ENCODE results near the gene FAF1. TPM values are rescaled to one million over a fixed set of nuclear protein-coding genes. Genes with fewer than 3 reads are reported as not detected.

Gene FAF1
- total RNA-seq, 1 experiment from 2014 or later = 135 TPM

DNA sequence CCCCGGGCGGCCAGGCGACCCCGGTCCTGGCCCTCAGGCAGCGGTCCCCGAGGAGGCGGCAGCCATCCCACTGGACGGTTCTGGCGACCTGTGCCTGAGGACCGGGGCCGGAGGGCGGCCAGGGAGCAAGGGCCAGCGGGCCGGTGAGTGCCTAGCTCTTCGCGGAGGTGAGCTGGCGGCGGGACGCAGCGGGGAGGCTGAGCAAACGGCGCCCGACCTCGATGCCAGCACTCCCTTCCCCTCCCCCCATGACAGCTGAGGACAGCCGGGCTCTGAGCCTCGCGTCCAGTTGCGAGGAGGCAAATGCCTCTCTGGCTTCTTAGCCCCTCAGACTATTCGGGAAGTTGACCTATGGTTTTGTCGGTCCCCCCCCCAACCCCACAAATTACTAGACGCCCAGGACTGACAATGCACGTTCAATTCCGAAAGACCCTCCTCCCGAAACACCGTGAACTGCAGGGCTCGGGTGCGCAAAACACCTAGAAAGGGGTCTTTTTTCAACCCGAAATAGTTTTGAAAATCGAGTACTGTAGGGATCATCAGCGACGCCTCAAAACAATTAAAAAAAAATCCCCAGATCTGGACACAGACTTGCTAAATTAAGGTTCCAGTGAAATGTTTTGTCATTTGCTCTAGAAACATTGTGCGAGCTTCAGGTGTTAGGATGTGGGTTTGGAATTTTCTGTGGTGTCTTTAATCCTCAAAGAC is 18.2 kb upstream of the FAF1 start:
- peak; percentile 83 for DNase-seq (ENCODE audit: low read depth)

GRCh38 chr1:50977575-50978143 is 17.6 kb upstream of the FAF1 start:
- DNase-seq (ENCODE audit: low read depth) = peak; percentile 77

- DNase-seq (ENCODE audit: low read depth) = peak; percentile 94
Observed at GRCh38 chr1:50976890-50977574, 17.0 kb upstream of the FAF1 start.

DNA sequence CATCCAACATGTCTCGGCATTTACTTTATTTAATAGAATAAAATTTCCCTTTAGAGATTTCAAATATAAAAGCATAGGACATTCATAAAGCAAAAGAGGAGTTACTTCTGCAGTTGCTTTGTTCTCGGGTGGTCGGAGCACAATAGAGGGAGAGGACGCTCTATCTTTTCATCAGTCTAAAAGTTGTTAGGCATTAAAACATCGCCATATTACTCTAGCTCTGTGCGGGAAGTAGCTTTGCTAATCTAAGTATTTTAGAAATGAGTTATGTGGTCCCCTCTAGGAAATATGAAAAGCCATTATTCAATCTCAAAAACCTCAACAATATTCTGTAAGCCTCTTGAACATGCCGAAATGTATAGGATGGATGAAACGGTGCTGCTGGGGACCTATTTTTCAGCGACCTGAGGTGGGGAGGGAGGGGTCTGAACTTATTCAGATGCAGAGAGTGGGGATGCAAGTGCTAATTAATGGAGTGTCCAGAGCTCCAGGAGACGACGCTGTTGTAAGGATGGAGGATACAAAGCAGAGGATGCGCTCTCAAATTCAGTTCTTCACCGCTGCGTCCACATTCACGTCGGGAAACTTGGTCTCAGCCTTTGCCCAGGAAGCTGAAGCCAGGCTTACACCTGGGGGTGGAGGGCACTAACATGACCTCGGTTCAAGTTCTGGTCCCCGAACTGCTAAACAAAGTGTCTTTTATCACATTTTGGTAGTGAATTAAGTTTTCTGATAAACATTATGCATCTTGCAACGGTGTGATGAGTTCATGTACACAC is 16.2 kb upstream of the FAF1 start:
- peak; percentile 70 for DNase-seq (ENCODE audit: low read depth)

- DNase-seq (ENCODE audit: low read depth) = peak; percentile 75
Observed at GRCh38 chr1:50975436-50975835, 15.4 kb upstream of the FAF1 start.

DNA sequence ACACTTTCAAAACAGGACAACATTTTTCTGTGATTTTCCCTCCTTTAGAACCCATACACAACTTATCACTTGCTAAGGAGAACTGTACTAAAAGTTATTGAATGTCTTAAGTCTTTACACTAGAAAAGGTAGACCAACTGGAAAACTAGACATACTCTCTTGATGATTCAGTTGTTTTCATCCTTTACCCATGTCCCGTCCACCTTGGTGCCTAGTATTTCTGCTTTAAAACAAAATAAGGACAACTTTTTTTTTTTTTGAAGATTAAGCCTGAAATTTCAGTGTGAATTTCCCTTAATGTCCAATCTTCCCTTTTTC is 14.5 kb upstream of the FAF1 start:
- peak; percentile 65 for DNase-seq (ENCODE audit: low read depth)

DNA sequence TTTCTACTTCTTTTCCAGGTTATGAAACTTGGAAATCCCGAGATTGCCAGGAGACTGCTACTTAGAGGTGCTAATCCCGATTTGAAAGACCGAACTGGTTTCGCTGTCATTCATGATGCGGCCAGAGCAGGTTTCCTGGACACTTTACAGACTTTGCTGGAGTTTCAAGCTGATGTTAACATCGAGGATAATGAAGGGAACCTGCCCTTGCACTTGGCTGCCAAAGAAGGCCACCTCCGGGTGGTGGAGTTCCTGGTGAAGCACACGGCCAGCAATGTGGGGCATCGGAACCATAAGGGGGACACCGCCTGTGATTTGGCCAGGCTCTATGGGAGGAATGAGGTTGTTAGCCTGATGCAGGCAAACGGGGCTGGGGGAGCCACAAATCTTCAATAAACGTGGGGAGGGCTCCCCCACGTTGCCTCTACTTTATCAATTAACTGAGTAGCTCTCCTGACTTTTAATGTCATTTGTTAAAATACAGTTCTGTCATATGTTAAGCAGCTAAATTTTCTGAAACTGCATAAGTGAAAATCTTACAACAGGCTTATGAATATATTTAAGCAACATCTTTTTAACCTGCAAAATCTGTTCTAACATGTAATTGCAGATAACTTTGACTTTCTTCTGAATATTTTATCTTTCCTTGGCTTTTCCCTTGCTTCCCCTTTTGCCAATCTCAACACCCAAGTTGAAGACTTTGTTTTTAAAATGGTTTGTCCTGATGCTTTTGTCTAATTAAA is 14.0 kb upstream of the FAF1 start:
- peak; percentile 73 for DNase-seq (ENCODE audit: low read depth)

- DNase-seq (ENCODE audit: low read depth) = no peak
Observed at GRCh38 chr1:50973255-50973654, 13.2 kb upstream of the FAF1 start.

DNA sequence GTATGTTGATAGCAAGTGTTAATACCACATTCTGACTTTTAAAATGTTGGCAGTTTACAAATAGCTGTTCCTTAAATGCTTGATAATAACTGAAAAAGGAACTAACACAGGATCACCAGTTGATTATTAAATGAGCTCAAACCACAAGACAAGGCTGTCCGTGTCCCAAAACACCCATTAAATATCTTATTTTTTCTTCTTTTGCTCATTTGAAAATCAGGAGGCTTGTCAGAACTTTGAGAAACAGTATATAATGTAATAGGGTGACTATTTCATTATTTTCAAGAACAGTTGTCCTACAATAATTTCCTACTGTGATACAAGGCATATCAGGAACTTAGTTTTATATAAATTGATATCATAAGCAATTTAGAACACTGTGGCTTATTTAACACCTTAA is 12.7 kb upstream of the FAF1 start:
- peak; percentile 33 for DNase-seq (ENCODE audit: low read depth)

DNA sequence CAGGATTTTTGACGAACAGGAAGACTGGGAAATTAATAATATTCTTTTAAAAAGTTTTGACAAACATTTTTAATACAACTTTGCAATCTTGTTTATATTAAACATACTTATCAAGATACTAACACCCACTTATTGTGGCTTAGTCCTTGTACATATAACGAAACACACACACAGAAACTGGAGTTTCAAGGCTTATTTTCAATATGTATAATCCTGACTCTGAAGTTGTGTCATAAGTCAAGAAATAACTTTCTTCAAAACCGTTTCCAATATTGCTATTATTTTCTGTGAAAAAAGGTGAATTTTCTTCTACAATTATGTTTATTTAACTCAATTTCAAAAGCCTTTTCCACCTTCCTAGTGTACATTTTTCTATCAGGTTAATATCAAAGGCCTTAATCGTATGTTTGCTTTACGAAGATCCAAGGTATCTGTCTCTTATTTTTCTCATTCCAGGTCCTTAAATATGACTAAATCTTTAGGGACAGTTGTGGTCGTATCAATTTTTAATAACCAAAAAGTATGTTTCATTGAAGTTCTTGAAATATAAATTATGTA is 11.8 kb upstream of the FAF1 start:
- DNase-seq (ENCODE audit: low read depth) = peak; percentile 21

DNA sequence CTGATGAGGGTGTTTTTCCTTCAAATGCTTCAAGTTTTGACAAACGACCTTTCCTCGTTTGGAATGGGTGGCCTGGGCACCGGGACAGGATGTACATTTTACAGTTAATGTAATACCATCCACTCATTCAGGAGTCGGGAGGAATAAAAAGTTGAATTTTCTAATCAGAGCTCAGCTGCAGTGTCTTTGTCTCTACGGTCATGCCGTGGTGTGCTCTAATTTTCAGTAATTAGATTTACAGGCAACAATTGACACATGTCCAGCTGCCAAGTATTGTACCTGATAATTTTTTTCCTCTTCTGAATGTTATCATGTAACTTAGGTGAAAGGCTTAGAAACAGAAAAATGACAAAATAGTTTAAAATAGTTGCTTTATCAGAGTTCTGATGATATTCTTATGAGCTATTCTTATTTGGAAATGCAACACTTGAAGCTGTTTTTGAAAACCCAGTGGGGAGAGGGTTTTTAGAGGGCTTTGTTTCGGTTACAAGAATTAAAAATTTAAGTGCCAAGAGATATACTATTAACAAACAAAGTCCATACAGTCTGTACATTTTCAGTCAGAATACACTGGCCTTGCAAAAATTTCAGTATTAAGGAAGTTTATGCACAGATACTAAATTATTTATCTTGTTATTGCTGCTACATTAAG is 11.0 kb upstream of the FAF1 start:
- DNase-seq (ENCODE audit: low read depth) = peak; percentile 39

DNA sequence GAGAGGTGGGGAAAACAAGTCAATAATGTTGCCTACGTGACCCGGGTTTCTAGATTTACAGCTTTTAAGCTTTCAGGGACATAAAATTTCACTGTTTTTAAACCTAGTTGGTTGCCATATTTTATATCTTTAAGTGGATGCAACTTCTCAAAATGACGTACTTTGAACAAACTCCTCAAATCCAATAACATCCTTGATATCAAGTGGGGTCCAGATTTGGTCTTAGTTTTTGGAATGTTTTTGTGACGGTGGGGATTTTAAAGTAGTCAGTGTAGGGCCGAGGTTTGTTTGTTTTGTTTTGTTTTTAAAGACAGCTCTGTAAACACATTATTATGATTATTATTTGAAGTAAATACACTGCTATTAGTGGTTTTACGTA is 10.4 kb upstream of the FAF1 start:
- DNase-seq (ENCODE audit: low read depth) = peak; percentile 50

GRCh38 chr1:50969611-50970508 is 9.8 kb upstream of the FAF1 start, which contains the start of gene CDKN2C:
Gene CDKN2C, plus strand, starts transcription at chr1:50970245. Its CDS starts 124 bp downstream, at chr1:50970369.
- peak; percentile 97 for DNase-seq (ENCODE audit: low read depth)

GRCh38 chr1:50968821-50969610 is 8.9 kb upstream of the FAF1 start:
- DNase-seq (ENCODE audit: low read depth) = no peak

DNA sequence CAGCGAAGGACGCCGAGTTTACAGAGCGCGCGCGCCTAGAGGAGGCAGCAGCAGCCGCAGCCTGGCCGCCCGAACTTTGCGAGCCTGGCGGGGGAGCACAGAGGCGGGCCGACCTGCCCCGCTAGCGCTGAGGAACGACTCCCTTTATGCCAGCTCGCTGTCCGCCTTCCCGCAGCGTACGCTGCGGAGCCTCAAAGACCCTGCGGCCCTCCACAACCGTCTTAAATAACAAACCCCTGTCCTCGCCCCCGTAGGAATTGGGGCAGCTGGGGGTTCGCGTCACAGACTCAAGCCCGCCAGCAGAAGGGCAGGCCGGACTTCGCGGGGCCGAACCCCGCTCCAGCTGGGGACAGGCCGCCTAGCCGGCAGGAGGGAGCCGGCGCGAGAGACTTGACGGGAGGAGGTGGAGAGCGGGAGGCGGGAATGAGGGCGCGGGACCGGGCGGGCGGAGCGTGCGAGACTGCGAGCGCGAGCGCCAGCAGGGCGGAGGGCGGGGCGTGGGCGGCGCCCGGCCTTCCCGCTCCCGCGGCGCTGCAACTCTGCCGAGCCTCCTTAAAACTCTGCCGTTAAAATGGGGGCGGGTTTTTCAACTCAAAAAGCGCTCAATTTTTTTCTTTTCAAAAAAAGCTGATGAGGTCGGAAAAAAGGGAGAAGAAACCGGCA is 8.2 kb upstream of the FAF1 start:
- DNase-seq (ENCODE audit: low read depth) = peak; percentile 92

DNA sequence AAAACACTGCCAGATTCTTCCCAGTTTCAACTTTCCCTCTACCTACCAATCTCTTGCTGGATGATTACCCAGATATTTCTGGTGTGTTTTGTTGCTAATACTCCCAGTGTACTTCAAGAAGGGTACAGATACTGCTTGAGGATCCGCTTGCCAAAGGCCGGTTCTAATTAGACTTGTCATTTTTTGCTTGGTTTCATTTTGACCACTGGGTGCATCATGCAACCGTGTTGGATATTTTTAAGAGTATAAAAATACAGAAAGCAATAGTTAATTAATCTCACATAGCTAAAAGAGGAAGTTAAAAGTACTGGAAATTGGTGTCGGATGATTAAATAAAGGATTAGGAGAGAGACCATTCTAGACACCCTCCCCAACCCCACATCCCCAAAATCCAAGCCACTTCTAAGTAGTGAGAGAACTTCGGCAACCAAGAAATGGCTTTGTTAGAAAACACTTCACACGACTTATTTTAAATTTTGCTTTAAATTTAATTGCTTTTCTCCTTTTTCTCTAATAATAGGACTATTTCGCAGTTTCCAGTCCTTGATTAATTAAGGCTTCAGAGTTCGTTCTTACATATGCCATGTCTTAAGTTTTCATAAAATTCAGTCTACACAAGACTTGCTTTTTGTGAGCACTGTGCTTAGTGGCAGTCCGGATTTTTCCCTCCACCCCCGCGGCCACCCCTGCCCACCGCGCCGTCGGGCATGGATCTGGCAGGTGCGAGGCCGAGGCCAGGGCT is 7.5 kb upstream of the FAF1 start:
- DNase-seq (ENCODE audit: low read depth) = peak; percentile 72

DNA sequence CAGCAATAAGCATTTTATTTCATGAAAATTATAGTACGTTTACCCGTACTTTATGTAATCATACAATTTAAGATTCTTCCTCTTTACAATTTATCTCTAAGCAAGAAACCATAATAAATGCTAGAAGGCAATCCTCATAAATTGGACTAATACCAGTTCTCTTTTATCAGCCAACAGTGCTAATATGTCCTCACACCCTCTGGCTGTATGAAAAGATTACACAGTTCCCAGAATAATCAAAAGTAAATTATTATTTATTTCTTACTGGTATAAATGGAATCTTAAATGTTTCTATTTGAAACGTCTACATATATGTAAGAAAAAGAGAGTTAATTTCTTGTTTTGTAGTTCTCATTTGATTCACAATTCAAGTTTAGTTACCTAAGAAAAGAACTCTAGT is 6.9 kb upstream of the FAF1 start:
- DNase-seq (ENCODE audit: low read depth) = peak; percentile 22

GRCh38 chr1:50964863-50965262 is 4.8 kb upstream of the FAF1 start:
- DNase-seq (ENCODE audit: low read depth) = no peak

All from M059J (cell line).